Liver (tissue), 9 donors: Measurements from ENCODE around the gene MOB1A. TPM values are rescaled to one million over a fixed set of nuclear protein-coding genes. Genes with fewer than 3 reads are reported as not detected.

Source experiments
- DNase-seq: peaks from one replicate; pipeline ENCODE4 v3.0.0-alpha.2; 2017; ENCODE audit warnings: low spot score
- H3K27ac ChIP-seq, 2 donors: one replicate each; pipeline ENCODE4 v1.7.0; 2013; ENCODE audit warnings: inconsistent platforms in 2 of 2, low read length in 2 of 2, control low read depth in 1 of 2, low read depth in 1 of 2, mild to moderate bottlenecking in 1 of 2
- H3K27me3 ChIP-seq, 4 donors: one replicate each; pipeline versions ENCODE4 v1.6.1 to v1.7.0; 2013; ENCODE audit warnings: low read length in 3 of 4, inconsistent platforms in 1 of 4, mild to moderate bottlenecking in 1 of 4, moderate library complexity in 1 of 4; ENCODE audit not compliant: control insufficient read depth in 4 of 4, insufficient read depth in 4 of 4
- H3K36me3 ChIP-seq, 4 donors: one replicate each; pipeline versions ENCODE4 v1.6.1 to v1.7.0; 2013; ENCODE audit warnings: low read length in 3 of 4, mild to moderate bottlenecking in 3 of 4, low read depth in 1 of 4, moderate library complexity in 1 of 4; ENCODE audit not compliant: control insufficient read depth in 4 of 4, insufficient read depth in 3 of 4
- H3K4me1 ChIP-seq, 4 donors: one replicate each; pipeline versions ENCODE4 v1.6.1 to v1.7.0; 2013; ENCODE audit warnings: low read length in 3 of 4, mild to moderate bottlenecking in 3 of 4, moderate library complexity in 1 of 4; ENCODE audit not compliant: control insufficient read depth in 4 of 4, insufficient read depth in 4 of 4
- H3K4me3 ChIP-seq, 3 donors: one replicate each; pipeline versions ENCODE4 v1.6.1 to v1.7.0; 2013; ENCODE audit warnings: low read length in 3 of 3, control low read depth in 1 of 3, low read depth in 1 of 3, mild to moderate bottlenecking in 1 of 3
- H3K9ac ChIP-seq, 2 donors: one replicate each; pipeline ENCODE4 v1.7.0; 2013; ENCODE audit warnings: low read length in 2 of 2, mild to moderate bottlenecking in 2 of 2, moderate library complexity in 2 of 2, control low read depth in 1 of 2, low read depth in 1 of 2
- H3K9me3 ChIP-seq, 4 donors: one replicate each; pipeline versions ENCODE4 v1.6.1 to v1.7.0; 2013; ENCODE audit warnings: low read length in 3 of 4; ENCODE audit not compliant: control insufficient read depth in 4 of 4
- ATF3 ChIP-seq: IDR thresholded peaks from 2 replicates; pipeline ENCODE4 v1.6.1; 2016; ENCODE audit warnings: antibody characterized with exemption
- CTCF ChIP-seq: fragments of 150-350 bp; IDR thresholded peaks from 2 replicates; pipeline ENCODE4 v1.5.1; 2017; ENCODE audit warnings: improper control_type of control experiment, low read depth, low read length; ENCODE audit not compliant: missing input control
- EGR1 ChIP-seq, 2 donors: IDR thresholded peaks; 2 replicates each; pipeline ENCODE4 v1.6.1; 2016 to 2018; ENCODE audit warnings: antibody characterized with exemption in 2 of 2, low read depth in 2 of 2
- FOXA1 ChIP-seq: IDR thresholded peaks from 2 replicates; pipeline ENCODE4 v1.6.1; 2016; ENCODE audit warnings: antibody characterized with exemption
- FOXA2 ChIP-seq: IDR thresholded peaks from 2 replicates; pipeline ENCODE4 v1.6.1; 2016; ENCODE audit warnings: antibody characterized with exemption
- GABPA ChIP-seq, 2 donors: IDR thresholded peaks in 1 of 2; conservative IDR thresholded peaks in 1 of 2; 2 replicates each; pipeline ENCODE4 v1.6.1; 2016; ENCODE audit warnings: antibody characterized with exemption in 2 of 2, mild to moderate bottlenecking in 1 of 2, moderate library complexity in 1 of 2
- HNF4A ChIP-seq, 2 donors: conservative IDR thresholded peaks; 2 replicates each; pipeline ENCODE4 v1.6.1; 2016; ENCODE audit warnings: antibody characterized with exemption in 2 of 2, mild to moderate bottlenecking in 2 of 2
- HNF4G ChIP-seq: IDR thresholded peaks from 2 replicates; pipeline ENCODE4 v1.6.1; 2016; ENCODE audit warnings: antibody characterized with exemption
- JUND ChIP-seq, 2 donors: IDR thresholded peaks; 2 replicates each; pipeline ENCODE4 v1.6.1; 2016; ENCODE audit warnings: antibody characterized with exemption in 2 of 2
- MAX ChIP-seq: IDR thresholded peaks from 2 replicates; pipeline ENCODE4 v1.6.1; 2016; ENCODE audit warnings: antibody characterized with exemption
- NR2F2 ChIP-seq: IDR thresholded peaks from 2 replicates; pipeline ENCODE4 v1.6.1; 2016; ENCODE audit warnings: antibody characterized with exemption
- RAD21 ChIP-seq, 2 donors: IDR thresholded peaks; 2 replicates each; pipeline ENCODE4 v1.6.1; 2016; ENCODE audit warnings: antibody characterized with exemption in 2 of 2, mild to moderate bottlenecking in 2 of 2
- REST ChIP-seq: IDR thresholded peaks from 2 replicates; pipeline ENCODE4 v1.6.1; 2016; ENCODE audit warnings: antibody characterized with exemption, mild to moderate bottlenecking
- RXRA ChIP-seq, 2 donors: IDR thresholded peaks; 2 replicates each; pipeline ENCODE4 v1.6.1; 2017 to 2018; ENCODE audit warnings: antibody characterized with exemption in 2 of 2, mild to moderate bottlenecking in 1 of 2
- SP1 ChIP-seq: IDR thresholded peaks from 2 replicates; pipeline ENCODE4 v1.6.1; 2018; ENCODE audit warnings: antibody characterized with exemption, mild to moderate bottlenecking
- TAF1 ChIP-seq: conservative IDR thresholded peaks from 2 replicates; pipeline ENCODE4 v1.6.1; 2016; ENCODE audit warnings: antibody characterized with exemption, mild to moderate bottlenecking
- YY1 ChIP-seq: IDR thresholded peaks from 2 replicates; pipeline ENCODE4 v1.6.1; 2016; ENCODE audit warnings: antibody characterized with exemption, mild to moderate bottlenecking
- ZBTB33 ChIP-seq: IDR thresholded peaks from 2 replicates; pipeline ENCODE4 v1.6.1; 2016; ENCODE audit warnings: antibody characterized with exemption
- WGBS: extraction: QIAGEN DNeasy Blood & Tissue Kit; methylation state at CpG from one replicate; pipeline ENCODE4 v1.1.7; 2013; 5-methylcytosine and 5-hydroxymethylcytosine counted together
- polyA plus RNA-seq, 2 donors: library from polyadenylated mRNA; stranded (reverse) in 1 of 2; unstranded in 1 of 2; fragments of 200-250 nt in 1 of 2; fragments of >200 nt in 1 of 2; fragmentation: Nextera tagmentation in 1 of 2; extraction: Ambion mirVana in 1 of 2; gene quantifications; one replicate each; pipeline versions ENCODE4 v1.2.1 to v1.2.3, GENCODE V29; 2013 to 2015
- total RNA-seq, 2 donors: library from RNA; depleted of rRNA; stranded (reverse); fragments of >200 nt; gene quantifications; one replicate each; pipeline ENCODE4 v1.2.3, GENCODE V29; 2014
- donor health status: healthy.
- donor health status: healthy.
- donor health status: healthy.
- donor health status: healthy.
- donor health status: healthy.

Gene MOB1A
- total and polyA plus RNA-seq, 4 donors, result 15.5 to 44.7 (median 23.0) TPM

- H3K9ac ChIP-seq, result no peak overlapping the region
- H3K27me3 ChIP-seq, result no peaks in the 10 kb centered on the region
- no peak overlapping the region for H3K27ac ChIP-seq
- H3K9me3 ChIP-seq, result no peaks in the 10 kb centered on the region
- H3K36me3 ChIP-seq, result peaks cover 11 to 39% (median 36%) of the 10 kb centered on the region in 4 donors
- 85% methylated on average over 3 of the region's 3 CpGs for WGBS
- no peak overlapping the region for H3K4me3 ChIP-seq
- no peak for TF ChIP-seq EGR1 (IDR thresholded peaks at IDR 0.05; ENCODE audit: low read depth in 2 of 2)
- TF ChIP-seq RXRA (IDR thresholded peaks at IDR 0.05), result no peak
- no peak for TF ChIP-seq FOXA2
- no peak for TF ChIP-seq REST
- TF ChIP-seq JUND (IDR thresholded peaks at IDR 0.05), result no peak
- no peak for TF ChIP-seq NR2F2
- no peak for TF ChIP-seq HNF4A (conservative IDR thresholded peaks at IDR 0.05)
- TF ChIP-seq MAX, result no peak
- TF ChIP-seq ATF3, result no peak
- TF ChIP-seq SP1, result no peak
- no peak for TF ChIP-seq YY1
- TF ChIP-seq ZBTB33, result no peak
- TF ChIP-seq GABPA (IDR thresholded peaks at IDR 0.05 in 1 of 2, conservative IDR thresholded peaks at IDR 0.05 in 1 of 2), result no peak
- no peak for TF ChIP-seq RAD21 (IDR thresholded peaks at IDR 0.05)
- TF ChIP-seq CTCF, result no peak
- TF ChIP-seq HNF4G, result no peak
- no peak for TF ChIP-seq TAF1
- H3K4me1 ChIP-seq, result no peaks in the 10 kb centered on the region
- DNase-seq, result no peak
Observed at GRCh38 chr2:74155830-74156229, 22.8 kb downstream of the MOB1A start.

- no peak overlapping the region for H3K9ac ChIP-seq
- H3K9me3 ChIP-seq, result no peaks in the 10 kb centered on the region
- WGBS, result over 99% methylated on average over 2 of the region's 2 CpGs
- peaks cover 0 to 5% (median 1%) of the 10 kb centered on the region in 4 donors for H3K4me1 ChIP-seq
- DNase-seq, result no peak
- peaks cover 7 to 28% (median 24%) of the 10 kb centered on the region in 4 donors for H3K36me3 ChIP-seq
- H3K27ac ChIP-seq, result no peak overlapping the region
- H3K4me3 ChIP-seq, result no peak overlapping the region
- H3K27me3 ChIP-seq, result no peaks in the 10 kb centered on the region
- TF ChIP-seq FOXA1, result no peak
- TF ChIP-seq TAF1, result no peak
- TF ChIP-seq JUND (IDR thresholded peaks at IDR 0.05), result no peak
- no peak for TF ChIP-seq ZBTB33
- no peak for TF ChIP-seq YY1
- TF ChIP-seq REST, result no peak
- no peak for TF ChIP-seq SP1
- TF ChIP-seq HNF4A (conservative IDR thresholded peaks at IDR 0.05), result no peak
- no peak for TF ChIP-seq HNF4G
- TF ChIP-seq FOXA2, result no peak
- TF ChIP-seq RXRA (IDR thresholded peaks at IDR 0.05), result no peak
Observed at GRCh38 chr2:74152954-74153353, 25.7 kb downstream of the MOB1A start.
